Head of caudate nucleus (tissue), 42 donors: ENCODE measurements around the gene CXCR6.

Experiments
- DNase-seq, 42 donors: peaks; one replicate each; pipeline versions ENCODE4 v3.0.0 to v3.0.0-alpha.2; 2020 to 2021; ENCODE audit warnings: mixed read lengths in 7 of 42
- intact Hi-C: fragments of 100-400 bp; cut with DNase I; formaldehyde crosslinking; loops from one replicate; pipeline ENCODE4 v1.15.0; 2022

CXCR6 gene

DNA sequence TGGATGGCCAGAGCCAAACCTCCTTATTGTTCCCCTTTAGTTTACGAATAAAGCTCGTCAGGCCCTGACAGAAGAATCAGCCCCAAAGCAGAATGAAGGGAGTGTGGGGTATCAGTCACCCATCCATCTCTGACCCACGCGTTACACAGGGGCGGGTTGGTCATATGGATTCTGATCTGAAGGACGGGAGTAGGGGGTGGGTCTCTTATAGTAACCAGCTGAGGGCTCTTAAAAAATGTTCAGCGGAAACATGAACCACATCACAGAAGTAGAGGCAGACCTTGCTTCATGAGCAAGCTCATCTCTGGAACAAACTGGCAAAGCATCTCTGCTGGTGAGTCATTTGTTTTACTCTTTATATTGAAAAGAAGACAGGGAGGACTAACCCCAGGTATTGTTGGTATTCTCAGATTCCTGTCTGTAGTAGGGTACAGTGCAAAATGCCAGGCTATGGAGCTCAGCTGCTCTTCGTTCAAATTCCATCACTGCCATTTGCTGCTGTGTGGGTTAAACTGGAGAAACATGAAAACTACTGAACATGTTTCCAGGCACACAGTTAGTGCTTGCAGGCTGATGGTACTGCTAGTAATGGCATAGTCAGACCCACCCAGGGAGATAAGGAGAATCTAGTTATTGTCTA is at the start of gene CXCR6:
Gene CXCR6 (plus strand): TSS at position 258 of the 640 bp plus-strand sequence. CDS start 3,018 bp downstream, outside the sequence.
- no peak for DNase-seq
- intact Hi-C loops: no loop called here

GRCh38 chr3:45894015-45894414 is 49.2 kb upstream of the CXCR6 start:
- intact Hi-C loops: no loop called here
- DNase-seq: no peak

DNA sequence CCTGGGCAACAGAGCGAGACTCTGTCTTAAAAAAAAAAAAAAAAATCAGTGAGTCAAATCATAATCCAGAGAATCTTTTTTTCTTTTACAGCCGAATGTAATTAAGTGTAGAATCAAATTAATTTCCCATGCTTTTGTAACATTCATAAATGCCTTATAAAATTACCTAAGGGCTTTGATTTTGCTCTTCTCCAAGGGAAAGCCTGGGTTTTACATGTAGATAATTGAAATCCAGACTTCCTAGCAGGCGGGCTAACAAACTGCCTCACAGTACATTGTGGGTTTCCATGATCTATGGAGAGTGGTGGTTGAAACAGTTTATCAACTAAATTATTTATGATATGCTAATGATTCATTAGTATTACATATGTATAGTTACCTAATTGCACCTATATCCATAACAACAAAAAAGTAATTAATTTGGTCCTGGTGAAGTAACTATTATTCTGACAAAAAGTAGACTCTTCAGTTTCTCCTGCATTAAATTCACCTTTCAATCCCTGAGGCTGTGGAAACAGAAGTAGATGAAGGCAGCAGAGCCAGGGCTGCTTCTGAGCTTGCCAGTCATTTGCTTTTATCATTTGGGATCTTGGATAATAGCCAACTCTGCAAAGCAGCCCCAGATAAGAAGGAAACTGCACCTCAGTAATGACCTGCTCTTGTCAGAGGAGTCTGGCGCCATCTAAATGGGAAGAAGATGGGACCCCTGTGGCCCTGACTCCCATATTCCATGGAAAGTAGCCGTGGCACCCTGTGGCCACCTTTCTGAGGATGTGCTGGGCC is 47.4 kb upstream of the CXCR6 start:
- DNase-seq: no peak
- intact Hi-C loops: no loop called here

DNA sequence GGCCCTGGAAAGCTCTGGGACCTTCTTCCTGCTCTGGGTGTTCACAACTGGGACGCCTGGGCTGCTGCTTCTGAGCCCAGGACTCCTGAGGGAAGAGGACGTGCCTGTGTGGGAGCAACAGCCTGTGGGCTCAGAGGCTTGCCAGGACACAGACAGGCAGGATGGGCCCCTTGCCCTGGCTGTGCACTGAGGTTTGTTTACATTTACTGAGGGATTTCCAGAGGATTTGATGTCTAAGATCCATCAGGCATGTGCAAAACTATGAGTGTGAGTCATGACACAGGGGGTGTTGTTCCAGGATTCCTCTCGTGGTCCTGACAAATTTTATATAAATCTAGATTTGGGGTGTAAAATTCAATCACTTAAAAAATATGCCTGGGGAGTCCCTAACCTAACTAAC is 46.3 kb upstream of the CXCR6 start:
- intact Hi-C loops: no loop called here

GRCh38 chr3:45904931-45905330 is 38.3 kb upstream of the CXCR6 start:
- intact Hi-C loops: no loop called here
- DNase-seq: peak in 1 of 42 donors; percentile 14

More for the DNA sequence above, 46.3 kb upstream of the CXCR6 start:
- no peak for DNase-seq

GRCh38 chr3:45905755-45906154 is 37.5 kb upstream of the CXCR6 start:
- intact Hi-C loops: no loop called here
- DNase-seq: peak in 1 of 42 donors; percentile 5

- DNase-seq: peak in 2 of 42 donors; percentile 18 to 32
- intact Hi-C loops: no loop called here
Measured at GRCh38 chr3:45906681-45907407, 36.4 kb upstream of the CXCR6 start.

DNA sequence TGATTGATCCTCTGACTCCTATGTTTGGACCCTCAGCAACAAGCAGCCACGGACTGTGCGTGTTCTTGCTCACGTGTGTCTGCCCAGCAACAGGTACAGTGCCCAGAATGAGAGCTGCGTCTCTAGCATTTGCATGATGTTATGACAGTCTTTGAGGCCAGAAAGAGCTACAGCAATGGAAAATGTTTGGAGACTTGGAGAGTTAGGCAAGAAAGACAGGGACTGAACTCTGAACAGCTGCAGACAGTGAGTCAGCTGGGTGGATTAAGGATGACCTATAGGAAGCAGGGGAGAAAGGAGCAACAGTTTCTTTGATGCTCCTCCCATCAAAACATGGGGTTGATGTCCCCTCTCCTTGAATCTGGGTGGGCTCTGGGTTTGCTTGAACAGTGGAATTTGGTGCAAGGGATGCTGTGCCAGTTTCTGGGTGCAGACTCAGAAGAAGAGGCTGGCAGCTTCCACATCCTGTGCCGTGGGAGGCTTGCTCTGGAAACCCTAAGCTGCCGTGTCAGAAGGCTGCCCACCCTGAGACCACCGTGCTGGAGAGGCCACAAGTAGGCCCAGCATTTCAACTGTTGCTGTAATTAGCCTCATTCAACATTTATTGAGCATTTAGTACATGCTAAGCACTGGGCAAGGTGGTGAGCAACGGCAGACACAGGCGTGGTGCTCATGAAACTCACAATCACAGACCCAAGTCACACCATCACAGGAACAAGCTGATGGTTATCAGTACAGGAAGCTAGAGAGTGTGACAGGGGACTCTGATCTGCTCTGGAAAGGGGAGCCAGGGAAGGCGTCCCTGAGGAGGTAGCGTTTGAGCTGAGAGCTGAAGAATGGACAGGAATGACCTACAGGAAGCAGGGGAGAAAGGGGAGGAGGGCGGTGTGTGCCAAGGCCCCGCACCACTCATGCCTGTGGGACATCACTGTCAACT is 35.2 kb upstream of the CXCR6 start:
- intact Hi-C loops: no loop called here
- DNase-seq: peak in 1 of 42 donors; percentile 4

DNA sequence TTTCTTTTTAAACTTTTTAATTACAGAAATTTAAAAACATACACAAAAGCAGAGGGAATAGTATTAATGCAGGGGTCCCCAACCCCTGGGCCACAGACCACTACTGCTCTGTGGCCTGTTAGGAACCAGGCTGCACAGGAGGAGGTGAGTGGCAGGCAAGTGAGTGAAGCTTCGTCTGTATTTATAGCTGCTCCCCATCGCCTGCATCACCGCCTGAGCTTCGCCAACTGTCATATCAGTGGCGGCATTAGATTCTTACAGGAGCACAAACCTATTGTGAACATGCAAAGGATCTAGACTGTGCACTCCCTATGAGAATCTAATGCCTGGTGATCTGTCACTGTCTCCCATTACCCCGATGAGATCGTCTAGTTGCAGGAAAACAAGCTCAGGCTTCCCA is 34.5 kb upstream of the CXCR6 start:
- peak in 1 of 42 donors; percentile 9 for DNase-seq
- intact Hi-C loops: no loop called here

GRCh38 chr3:45909542-45909941 is 33.7 kb upstream of the CXCR6 start:
- no peak for DNase-seq
- intact Hi-C loops: no loop called here

- DNase-seq: peak in 2 of 42 donors; percentile 3 to 12
Measured at GRCh38 chr3:45910892-45911291, 32.4 kb upstream of the CXCR6 start.

DNA sequence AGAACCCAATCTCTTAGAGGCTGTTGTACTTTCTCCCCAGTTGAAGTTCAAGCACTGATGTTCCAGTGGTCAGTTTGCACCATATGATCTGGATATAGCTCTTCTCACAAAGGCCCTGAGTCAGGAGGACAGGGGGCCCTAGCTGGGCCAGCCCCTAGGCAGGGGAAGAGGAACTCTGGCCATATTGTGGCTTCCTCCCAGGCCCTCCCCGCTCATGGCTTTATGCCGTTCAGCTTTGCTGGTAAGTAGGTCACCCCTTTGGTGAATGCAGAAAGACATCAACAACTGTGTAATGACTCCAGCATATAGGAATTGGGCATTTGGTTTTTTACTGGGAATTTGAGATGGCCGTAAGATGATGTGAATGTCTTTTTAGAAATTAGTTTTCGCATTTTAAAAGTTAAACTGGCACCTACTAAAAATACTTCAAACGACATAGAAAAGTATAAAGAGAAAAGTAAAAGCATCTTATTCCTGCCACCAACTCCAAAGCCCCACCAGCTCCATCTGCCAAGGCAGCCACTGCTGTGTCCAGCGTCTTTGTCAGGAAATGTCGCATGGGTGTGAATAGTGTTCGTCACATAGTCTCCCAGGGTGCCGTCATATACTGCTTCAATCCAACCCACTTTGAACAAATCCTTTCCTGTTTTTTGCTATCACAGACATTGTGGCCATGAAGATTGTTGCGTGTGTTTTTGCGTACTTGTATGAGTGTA is 31.6 kb upstream of the CXCR6 start:
- intact Hi-C loops: no loop called here
- peak in 1 of 42 donors; percentile 29 for DNase-seq

More at GRCh38 chr3:45910892-45911291, 32.4 kb upstream of the CXCR6 start:
- intact Hi-C loops: no loop called here

GRCh38 chr3:45912435-45912834 is 30.8 kb upstream of the CXCR6 start:
- intact Hi-C loops: no loop called here
- peak in 1 of 42 donors; percentile 20 for DNase-seq

DNA sequence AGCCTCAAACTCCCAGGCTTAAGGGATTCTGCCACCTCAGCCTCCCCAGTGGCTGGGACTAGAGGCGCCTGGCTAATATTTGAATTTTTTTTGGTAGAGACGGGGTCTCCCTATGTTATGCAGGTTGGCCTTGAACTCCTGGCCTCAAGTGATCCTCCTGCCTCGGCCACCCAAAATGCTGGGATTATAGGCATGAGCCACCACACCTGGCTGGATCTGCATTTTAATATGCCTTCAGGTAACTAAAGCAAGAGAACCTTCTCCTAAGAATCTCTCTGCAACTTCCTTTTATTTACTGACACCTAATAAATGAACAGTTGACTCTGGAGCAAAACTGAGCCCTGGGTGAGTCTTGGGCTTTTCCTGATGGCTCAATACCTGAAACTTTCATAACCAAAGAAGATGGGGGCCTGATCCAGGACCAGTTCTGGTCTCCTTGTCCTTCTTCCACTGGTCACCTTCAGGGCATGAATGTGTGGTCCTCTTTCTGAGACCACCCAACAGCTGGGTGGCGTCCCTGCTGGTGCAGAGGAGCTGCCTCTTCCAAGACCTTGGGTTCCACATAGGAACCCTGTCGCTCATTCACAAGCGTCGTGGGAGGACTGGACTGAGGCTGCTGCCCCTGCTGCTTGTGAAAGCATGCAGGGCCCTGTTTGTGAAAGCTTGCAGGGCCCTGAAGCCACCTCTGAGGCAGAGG is 28.8 kb upstream of the CXCR6 start:
- intact Hi-C loops: no loop called here
- DNase-seq: peak in 2 of 42 donors; percentile 7 to 15

DNA sequence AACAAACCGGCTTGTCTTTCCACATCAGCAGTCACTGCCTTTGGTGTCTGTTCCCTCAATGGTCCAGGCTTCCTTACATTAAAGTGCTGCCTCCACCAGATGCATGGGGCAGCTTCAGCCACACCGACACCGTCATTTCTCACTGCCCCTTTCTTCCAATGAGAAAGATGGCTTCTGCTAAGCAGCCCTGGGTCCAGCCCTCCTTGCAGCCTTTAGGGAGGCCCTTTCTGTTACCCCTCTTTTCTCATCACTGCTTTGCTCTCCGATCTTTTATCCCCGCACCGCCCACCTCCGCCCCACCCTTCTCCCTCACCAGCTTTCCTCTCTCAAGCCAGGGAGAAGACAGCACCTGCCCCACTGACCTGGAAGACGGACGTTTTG is 28.2 kb upstream of the CXCR6 start:
- peak in 1 of 42 donors; percentile 10 for DNase-seq
- intact Hi-C loops: no loop called here

DNA sequence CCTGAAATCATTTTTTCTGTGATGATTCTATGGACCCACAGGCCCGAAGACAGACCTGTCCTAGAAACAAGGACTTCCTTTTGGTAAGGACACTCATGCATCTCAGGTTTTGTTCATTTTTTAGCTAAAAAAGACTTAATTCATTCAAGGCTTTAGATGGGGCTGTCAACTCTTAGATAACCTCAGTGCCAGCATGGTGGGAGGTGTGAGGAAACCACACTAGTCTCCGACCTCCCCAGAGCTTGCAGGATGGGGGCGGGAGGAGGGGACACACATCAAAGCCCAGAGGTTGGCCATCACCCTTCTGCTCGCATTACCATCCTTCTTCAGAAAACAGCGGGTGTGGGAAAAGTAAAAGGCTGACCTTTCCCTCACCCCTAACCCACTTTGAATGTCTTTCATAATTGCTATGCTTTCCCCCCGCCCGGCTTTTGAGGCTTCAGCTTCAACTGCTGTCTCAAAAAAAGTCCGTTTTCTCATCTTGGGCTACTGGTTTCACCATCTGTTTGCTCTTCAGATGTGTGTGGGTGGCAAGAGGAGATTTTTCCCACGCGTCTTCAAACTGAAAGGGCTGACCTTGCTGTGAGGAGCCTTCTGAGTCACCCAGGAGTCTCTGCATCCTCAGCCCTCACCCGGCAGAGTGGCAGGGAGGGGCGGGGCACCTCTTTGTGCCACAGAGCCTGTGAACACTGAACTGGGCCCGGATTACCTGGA is 27.6 kb upstream of the CXCR6 start:
- DNase-seq: peak in 1 of 42 donors; percentile 12
- intact Hi-C loops: no loop called here
